Gastroesophageal sphincter (tissue), 3 donors: ENCODE data around the gene FNIP2.

Experiments used
- CTCF ChIP-seq, 4 experiments: fragments of 200-600 bp in 2 of 4; fragments of 450-650 bp in 2 of 4; sonication (generic) in 1 of 4; IDR thresholded peaks; one replicate each; pipeline ENCODE4 v1.5.1; 2017 to 2019; ENCODE audit warnings: antibody characterized with exemption in 4 of 4, mild to moderate bottlenecking in 2 of 4, moderate library complexity in 2 of 4
- POLR2AphosphoS5 ChIP-seq: sonication (generic); formaldehyde crosslinking; IDR thresholded peaks from one replicate; pipeline ENCODE4 v1.6.1; 2017; ENCODE audit warnings: antibody characterized with exemption

- no peak for TF ChIP-seq CTCF (IDR thresholded peaks at IDR 0.05)
- no peak for TF ChIP-seq POLR2AphosphoS5
Observed at GRCh38 chr4:158801066-158801465, 32.2 kb downstream of the FNIP2 start.
